ENCODE data around the gene ABCF3.

The ABCF3 gene

DNA sequence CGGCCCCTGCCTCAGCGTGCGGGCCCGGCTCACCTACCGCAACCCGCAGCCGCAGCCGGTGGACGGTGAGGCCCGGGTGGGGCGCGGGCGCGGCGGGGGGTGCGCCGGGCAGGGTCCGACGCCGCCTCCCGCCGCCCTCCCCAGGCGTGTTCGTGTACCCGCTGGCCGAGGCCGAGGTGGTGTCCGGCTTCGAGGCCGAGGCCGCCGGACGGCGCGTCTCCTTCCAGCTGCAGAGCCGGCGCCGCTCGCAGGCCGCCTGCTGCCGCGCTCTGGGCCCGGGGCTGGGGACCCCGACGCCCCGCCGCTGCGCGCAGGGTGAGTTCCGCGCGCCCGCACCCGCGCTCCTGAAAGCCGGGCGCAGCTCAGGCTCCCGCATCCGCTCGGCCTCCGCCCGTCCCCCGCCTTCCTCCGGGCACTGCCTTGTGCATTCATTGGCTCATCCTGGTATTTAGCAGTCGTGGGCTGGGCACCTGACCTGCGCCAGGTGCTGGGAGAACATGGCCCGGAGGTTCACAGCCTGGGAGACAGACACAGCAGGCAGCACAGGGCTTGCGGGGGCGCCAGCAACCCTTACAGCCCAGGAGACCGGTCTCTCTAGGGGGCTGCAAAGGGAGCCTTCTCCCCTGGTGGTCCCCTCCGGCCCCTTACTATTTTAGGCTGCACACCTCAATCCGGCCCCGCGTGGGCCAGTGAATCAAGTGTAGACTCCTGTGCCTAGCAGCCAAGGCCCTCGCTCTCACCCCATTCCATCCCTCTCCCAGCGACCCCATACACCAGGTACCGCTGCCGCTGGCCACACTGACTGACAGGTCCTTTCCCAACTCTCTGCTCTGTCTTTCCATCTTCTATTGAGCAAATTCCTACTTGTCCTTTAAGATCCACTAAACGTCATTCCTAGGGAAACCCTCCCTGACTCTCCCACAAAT lies 44.9 kb downstream of the ABCF3 start:
- no peak for DNase-seq (ENCODE audit: low read depth in 1 of 2, low spot score in 1 of 2)

DNA sequence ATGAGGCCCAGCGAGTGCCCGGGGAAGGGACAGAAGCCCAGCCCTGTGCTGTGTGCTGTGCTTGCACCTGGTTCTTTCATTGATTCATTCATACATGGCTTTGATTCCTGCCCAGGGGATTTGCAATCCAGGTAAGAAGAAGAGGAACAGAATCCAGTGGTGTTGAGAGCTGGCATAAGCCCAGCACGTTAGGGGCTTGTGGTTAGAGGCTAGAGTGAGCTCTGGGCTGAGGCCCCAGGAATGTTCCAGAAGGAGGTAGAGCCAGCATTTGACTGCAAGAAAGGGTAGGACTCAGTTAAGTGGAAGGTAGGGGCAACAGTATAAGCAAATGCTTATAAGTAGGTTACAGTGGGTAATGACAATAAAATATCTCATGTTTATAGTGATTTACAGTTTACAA lies 45.7 kb downstream of the ABCF3 start:
- no peak for DNase-seq (ENCODE audit: low read depth in 1 of 2, low spot score in 1 of 2)

DNA sequence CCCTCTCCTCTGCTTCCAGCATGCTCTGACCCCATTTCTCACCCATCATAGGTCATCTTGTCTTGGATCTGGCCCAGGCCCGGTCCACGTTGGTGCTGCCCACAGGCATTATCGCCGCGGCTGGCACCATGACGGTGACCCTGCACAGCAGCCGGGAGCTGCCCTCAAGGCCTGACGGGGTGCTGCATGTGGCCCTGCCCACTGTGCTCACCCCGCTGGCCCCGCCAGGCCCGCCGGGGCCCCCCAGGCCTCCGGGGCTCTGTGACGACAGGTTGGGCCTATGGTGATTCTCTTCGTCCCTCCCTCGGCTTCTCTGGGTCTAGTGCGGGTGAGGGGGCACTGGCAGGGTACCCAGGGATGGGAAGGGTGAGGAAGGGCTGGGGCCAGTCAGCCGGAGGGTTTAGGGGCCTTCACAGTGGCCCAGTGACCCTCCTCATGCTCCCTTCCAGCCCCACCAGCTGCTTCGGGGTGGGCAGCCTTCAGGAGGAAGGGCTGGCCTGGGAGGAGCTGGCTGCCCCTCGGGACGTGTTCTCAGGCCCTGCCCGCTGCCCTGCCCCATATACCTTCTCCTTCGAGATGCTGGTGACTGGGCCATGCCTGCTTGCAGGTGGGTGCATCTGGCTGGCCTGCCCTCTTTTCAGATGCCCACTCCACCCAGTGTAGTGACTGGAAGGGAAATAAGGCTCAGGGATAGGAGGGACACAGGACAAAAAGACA lies 47.3 kb downstream of the ABCF3 start:
- no peak for DNase-seq (ENCODE audit: low read depth in 1 of 2, low spot score in 1 of 2)

GRCh38 chr3:184234224-184234623 lies 48.2 kb downstream of the ABCF3 start:
- DNase-seq (ENCODE audit: low read depth in 1 of 2, low spot score in 1 of 2): no peak

GRCh38 chr3:184234671-184235380 lies 48.8 kb downstream of the ABCF3 start:
- DNase-seq (ENCODE audit: low read depth in 1 of 2, low spot score in 1 of 2): no peak

GRCh38 chr3:184235381-184236032 lies 49.5 kb downstream of the ABCF3 start:
- DNase-seq (ENCODE audit: low read depth in 1 of 2, low spot score in 1 of 2): no peak

- DNase-seq (ENCODE audit: low read depth in 1 of 2, low spot score in 1 of 2): no peak
Measured at GRCh38 chr3:184236033-184236410, 50.0 kb downstream of the ABCF3 start.

GRCh38 chr3:184236636-184237035 lies 50.6 kb downstream of the ABCF3 start:
- no peak for DNase-seq (ENCODE audit: low read depth in 1 of 2, low spot score in 1 of 2)

DNA sequence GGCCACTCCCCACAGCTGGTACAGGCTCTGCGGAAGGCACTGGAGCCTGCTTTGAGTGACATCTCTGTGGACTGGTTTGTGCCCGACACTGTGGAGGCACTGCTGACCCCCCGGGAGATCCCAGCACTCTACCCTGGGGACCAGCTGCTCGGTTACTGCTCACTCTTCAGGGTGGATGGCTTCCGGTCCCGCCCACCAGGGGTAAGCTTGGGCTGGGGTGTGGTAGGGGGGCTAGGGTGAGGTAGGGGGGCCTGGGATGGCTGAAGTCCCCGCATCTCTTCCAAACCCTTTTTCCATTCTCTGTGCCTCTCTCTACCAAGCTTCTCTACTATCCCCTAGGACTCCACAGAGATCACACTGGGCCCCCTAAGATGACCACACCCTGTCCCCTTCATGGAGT lies 51.2 kb downstream of the ABCF3 start:
- DNase-seq (ENCODE audit: low read depth in 1 of 2, low spot score in 1 of 2): no peak

GRCh38 chr3:184237807-184238206 lies 51.8 kb downstream of the ABCF3 start:
- no peak for DNase-seq (ENCODE audit: low read depth in 1 of 2, low spot score in 1 of 2)

DNA sequence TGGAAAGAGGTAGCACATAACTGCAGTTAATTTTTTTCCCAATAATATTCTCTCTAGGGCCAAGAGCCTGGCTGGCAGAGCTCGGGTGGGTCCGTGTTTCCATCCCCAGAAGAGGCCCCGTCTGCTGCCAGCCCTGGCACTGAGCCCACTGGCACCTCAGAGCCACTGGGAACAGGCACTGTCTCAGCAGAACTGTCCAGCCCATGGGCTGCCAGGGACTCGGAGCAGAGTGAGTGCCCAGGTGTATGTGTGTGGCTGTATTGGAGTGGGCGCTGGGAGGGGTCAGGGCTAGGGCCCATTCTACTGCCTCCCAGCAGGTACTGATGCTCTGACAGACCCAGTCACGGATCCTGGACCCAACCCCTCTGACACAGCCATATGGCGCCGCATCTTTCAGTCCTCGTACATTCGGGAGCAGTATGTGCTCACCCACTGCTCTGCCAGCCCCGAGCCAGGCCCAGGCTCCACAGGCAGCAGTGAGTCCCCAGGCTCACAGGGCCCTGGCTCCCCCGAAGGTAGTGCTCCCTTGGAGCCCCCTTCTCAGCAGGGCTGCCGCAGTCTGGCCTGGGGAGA lies 52.3 kb downstream of the ABCF3 start:
- no peak for DNase-seq (ENCODE audit: low read depth in 1 of 2, low spot score in 1 of 2)

GRCh38 chr3:184239221-184239620 lies 53.2 kb downstream of the ABCF3 start:
- DNase-seq (ENCODE audit: low read depth in 1 of 2, low spot score in 1 of 2): no peak

- DNase-seq (ENCODE audit: low read depth in 1 of 2, low spot score in 1 of 2): no peak
Measured at GRCh38 chr3:184239708-184240107, 53.7 kb downstream of the ABCF3 start.

DNA sequence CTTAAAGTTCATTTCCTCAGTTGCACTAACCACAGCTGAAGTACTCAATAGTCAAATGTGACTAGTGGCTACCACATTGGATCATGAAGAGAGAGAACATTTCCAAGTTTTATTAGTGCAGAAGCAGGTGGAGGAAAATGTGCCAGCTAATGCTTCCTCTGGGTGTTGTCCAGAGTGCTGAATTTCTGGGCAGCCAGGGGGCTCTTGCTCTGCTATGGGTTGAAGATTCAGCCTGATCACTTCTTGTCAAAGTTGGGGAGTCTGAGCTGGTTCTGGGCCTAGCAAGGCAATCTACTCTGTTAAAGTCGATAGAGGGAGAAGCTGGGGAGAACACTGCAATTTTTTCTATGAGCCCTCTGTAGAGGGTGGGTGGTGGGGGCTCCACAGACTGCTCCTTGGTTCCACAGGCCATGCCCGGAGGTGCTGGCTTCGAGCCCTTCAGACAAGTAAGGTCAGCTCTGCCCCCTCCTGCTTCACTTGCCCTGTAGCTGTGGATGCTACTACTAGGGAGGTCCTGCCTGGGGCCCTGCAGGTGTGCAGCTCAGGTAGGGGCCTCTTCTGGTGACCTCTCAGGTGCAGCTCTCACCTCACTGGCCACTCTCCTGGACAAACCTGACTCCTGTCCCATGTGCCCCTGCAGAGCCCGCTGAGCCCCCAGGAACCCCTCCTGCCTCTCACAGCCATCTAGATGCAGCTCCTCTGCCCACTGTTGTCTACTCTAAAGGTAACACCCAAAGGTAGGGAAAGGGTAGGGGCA lies 54.6 kb downstream of the ABCF3 start:
- no peak for DNase-seq (ENCODE audit: low read depth in 1 of 2, low spot score in 1 of 2)

- DNase-seq (ENCODE audit: low read depth in 1 of 2, low spot score in 1 of 2): no peak
Measured at GRCh38 chr3:184241141-184241446, 55.1 kb downstream of the ABCF3 start.

DNA sequence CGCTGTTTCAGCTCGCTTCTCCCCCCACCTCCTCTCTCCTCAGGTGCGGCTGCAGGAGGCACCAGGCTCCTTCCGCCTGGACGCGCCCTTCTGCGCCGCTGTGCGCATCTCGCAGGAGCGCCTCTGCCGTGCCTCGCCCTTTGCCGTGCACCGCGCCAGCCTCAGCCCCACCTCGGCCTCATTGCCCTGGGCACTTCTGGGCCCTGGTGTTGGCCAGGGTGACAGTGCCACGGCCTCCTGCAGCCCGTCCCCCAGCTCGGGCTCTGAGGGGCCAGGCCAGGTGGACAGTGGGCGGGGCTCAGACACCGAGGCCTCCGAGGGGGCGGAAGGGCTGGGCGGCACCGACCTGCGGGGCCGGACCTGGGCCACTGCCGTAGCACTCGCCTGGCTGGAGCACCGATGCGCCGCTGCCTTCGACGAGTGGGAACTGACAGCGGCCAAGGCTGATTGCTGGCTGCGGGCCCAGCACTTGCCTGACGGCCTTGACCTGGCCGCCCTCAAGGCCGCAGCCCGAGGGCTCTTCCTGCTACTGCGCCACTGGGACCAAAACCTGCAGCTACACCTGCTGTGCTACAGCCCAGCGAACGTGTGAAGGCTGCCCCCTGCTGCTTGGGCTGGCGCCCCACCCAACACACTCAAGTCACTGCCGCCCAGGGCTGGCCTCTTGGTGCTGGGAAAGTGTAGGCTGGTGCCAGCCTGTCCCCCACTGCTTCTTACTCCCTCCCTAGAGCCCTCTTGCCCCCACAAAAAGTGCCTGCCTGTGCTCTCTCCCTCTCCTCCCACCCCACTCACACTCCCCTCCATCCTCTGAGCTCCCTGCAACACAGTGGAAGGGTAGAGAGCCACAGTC lies 55.7 kb downstream of the ABCF3 start:
- DNase-seq (ENCODE audit: low read depth in 1 of 2, low spot score in 1 of 2): no peak

DNA sequence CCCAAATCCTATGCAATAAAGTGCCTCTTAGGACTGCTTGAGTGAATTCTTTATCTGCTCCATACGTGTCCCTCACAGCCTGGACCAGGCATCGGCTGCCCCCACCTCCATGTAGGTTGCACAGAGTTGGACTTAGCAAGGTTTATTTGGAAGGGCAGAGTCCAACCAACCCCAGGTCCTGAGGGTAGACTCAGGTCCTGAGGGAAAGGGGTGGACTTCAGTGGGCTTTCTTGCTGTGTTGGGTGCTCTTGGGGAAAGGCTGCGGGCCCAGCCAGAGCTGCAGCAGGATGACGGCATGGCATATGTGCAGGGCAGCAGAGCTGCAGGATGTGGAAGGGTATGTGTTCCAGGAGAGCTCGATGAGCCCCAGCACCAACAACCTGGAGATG lies 56.3 kb downstream of the ABCF3 start:
- DNase-seq (ENCODE audit: low read depth in 1 of 2, low spot score in 1 of 2): no peak

Data from activated T-helper 1 cell treated with anti-CD3 and anti-CD28 coated beads, Interleukin-2, amount 50 U/mL, for 16 hours (primary cell).